CD4-positive, alpha-beta T cell treated with Interleukin-15 for 1 hour (primary cell): ENCODE measurements around the gene TRIM33.
A peak's percentile ranks its signal among the peaks of the same experiment; 100 is the strongest.

Experiments used
- DNase-seq: peaks from one replicate; pipeline ENCODE4 v3.0.0-alpha.2; 2020

TRIM33 gene

DNA sequence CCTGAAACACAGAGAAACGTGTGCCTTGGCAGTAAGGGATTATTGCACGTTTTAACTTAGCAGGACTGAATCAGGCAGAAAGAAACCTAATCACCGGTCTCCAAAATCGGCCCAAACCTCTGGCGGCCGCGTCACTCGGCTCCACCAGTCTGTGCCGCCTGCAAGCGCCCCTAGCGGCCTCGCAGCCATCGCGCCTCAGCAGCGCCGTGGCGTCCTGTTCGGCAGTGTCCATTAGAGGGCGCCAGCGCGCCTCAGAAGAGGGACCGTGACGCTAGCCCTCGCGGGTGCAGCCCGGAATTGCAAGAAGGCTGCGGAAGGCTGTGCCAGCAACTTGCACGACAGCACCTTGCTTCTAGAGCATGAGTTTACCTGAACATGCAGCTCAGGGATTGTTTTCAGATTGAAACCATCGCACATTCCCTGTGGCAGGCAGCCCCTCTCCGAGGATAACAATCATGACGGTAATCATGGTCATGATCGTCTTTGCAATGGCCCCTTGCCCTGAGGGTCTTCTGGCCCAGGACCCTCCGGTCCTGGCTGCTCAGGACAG is 164.4 kb downstream of the TRIM33 start:
- DNase-seq, result peak; percentile 94

DNA sequence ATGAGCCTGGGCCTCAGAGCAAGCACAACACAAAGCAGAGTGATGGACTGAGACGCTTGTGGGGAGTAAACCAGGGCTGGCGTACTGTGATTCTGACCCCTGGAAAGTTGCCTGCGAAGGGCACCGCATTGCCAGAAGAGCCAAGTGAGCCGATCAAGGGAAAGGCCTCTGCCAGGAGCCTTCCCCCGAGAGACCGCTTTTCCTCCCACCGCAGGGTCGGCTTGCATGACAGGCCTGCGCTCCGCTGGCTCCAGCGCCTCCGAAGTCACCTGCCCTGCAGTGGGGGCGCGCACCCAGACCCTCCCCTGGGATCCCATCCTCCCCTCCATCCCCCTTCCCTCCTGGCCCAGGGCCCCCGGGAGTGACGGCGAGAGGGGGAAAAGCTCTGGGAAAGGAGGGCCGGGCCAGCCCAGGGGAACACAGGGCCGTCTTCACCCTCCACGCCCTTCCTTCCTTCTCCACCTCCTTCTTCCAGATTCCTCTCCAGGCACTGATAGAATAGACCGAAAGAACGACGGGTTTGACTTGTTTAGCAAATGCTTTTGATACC is 165.0 kb downstream of the TRIM33 start:
- DNase-seq, result no peak

DNA sequence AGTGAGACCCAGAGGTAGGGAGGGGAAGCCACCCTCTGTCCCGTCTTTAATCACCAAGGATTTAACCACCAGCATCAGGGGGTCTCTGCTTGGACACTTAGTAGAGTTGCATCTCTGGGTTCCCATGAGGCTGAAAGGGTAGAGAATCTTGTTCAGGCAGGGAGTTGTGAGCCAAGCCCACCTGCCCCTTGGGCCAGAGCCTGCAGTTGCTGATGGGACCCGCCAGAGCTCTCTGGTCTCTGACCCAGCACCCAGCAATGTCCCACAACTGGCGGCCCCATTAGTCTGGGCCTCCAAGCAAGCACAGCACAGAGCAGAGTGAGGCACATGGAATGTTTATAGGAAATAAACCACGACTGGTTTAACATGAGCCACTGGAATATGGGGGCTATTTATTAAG is 166.3 kb downstream of the TRIM33 start:
- DNase-seq, result no peak
